Measurements from ENCODE around the gene FYN. TPM values are rescaled to one million over a fixed set of nuclear protein-coding genes. Genes with fewer than 3 reads are reported as not detected.

Gene FYN
- total RNA-seq, 4 donors from 2014 or later: 37.8 to 65.8 (median 53.8) TPM

DNA sequence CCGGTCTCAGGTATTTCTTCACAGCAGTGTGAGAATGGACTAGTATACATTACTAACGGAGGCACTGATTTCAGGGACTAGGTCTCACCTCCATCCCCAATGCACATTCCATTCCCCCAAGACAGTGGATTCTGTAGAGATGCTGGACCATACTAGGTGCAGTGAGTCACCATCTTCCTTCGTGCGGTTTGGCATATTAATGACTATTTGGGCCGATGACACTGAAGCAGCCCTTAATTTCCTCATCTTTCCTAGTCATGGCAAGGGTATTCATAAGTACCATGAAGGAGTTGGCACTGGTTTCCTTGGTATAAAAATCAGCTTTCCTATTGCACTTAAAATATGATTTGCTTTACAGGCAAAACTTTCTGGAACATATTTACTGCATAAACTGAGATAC lies 146.2 kb downstream of the FYN start:
- no peak overlapping the region for H3K27ac ChIP-seq (replicated peaks in 1 of 4)
- 96% methylated on average over 5 of the region's 5 CpGs for WGBS
- TF ChIP-seq EP300 (IDR thresholded peaks at IDR 0.05) (no peak), POLR2AphosphoS5 (IDR thresholded peaks at IDR 0.05) (no peak), POLR2A (IDR thresholded peaks at IDR 0.05; ENCODE audit: low read depth) (no peak)
- TF ChIP-seq, protein P1, sequence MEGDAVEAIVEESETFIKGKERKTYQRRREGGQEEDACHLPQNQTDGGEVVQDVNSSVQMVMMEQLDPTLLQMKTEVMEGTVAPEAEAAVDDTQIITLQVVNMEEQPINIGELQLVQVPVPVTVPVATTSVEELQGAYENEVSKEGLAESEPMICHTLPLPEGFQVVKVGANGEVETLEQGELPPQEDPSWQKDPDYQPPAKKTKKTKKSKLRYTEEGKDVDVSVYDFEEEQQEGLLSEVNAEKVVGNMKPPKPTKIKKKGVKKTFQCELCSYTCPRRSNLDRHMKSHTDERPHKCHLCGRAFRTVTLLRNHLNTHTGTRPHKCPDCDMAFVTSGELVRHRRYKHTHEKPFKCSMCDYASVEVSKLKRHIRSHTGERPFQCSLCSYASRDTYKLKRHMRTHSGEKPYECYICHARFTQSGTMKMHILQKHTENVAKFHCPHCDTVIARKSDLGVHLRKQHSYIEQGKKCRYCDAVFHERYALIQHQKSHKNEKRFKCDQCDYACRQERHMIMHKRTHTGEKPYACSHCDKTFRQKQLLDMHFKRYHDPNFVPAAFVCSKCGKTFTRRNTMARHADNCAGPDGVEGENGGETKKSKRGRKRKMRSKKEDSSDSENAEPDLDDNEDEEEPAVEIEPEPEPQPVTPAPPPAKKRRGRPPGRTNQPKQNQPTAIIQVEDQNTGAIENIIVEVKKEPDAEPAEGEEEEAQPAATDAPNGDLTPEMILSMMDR (IDR thresholded peaks at IDR 0.05): no peak
- H3K36me3 ChIP-seq: no peaks in the 10 kb centered on the region
- H3K4me1 ChIP-seq: peaks cover 29 to 58% (median 41%) of the 10 kb centered on the region in 4 donors
- no peaks in the 10 kb centered on the region for H3K27me3 ChIP-seq
- no peak overlapping the region for H3K4me3 ChIP-seq
- intact Hi-C loops (cut with DNase I): no loop called here
- no peak for DNase-seq (ENCODE audit: extremely low spot score)
- H3K9me3 ChIP-seq: peaks cover 0 to 1% (median under 1%) of the 10 kb centered on the region in 4 donors

DNA sequence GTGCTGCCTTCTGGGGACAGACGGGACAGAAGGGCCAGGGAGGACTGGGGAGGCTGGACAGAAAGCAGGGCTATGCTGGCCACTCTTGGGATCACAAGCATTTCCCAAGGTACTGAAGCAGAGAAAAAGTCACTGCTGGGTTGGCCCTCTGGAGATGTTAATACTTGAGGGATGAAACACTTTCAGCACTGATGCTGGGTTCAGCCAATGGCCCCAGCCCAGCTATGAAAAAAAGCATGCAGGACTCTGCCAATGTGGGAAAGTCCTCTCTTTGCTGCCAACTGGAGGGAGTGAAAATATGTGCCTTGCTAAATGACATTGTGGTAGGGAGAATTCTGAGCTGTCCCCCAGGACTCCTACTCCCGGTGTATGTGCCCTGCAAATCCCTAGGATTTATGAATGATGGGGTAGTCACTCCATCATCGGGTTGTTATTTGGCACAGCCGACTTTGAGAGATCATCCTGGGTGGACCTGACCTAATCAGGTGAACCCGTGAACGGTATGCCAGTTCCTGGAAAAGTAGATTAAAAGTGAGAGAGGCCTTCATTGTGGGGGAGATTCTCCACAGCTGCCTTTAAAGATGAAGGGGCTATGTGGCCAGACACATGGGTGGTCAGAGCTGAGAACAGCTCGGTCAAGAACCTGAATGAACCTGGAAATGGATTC lies 147.7 kb downstream of the FYN start:
- no peaks in the 10 kb centered on the region for H3K27me3 ChIP-seq
- TF ChIP-seq EP300 (IDR thresholded peaks at IDR 0.05) (no peak), POLR2AphosphoS5 (IDR thresholded peaks at IDR 0.05) (peak in 1 of 2 donors; percentile 15)
- TF ChIP-seq, protein P1 (IDR thresholded peaks at IDR 0.05): no peak
- no peaks in the 10 kb centered on the region for H3K36me3 ChIP-seq
- DNase-seq (ENCODE audit: extremely low spot score): no peak
- peak overlapping the region in 2 of 4 donors; percentile 9 to 22 for H3K27ac ChIP-seq (replicated peaks in 1 of 4)
- no peaks in the 10 kb centered on the region for H3K9me3 ChIP-seq
- H3K4me1 ChIP-seq: peaks cover 34 to 59% (median 42%) of the 10 kb centered on the region in 4 donors
- whole genome bisulfite sequencing: 87% methylated on average over 7 of the region's 7 CpGs
- intact Hi-C loops (cut with DNase I): no loop called here
- no peak overlapping the region for H3K4me3 ChIP-seq

DNA sequence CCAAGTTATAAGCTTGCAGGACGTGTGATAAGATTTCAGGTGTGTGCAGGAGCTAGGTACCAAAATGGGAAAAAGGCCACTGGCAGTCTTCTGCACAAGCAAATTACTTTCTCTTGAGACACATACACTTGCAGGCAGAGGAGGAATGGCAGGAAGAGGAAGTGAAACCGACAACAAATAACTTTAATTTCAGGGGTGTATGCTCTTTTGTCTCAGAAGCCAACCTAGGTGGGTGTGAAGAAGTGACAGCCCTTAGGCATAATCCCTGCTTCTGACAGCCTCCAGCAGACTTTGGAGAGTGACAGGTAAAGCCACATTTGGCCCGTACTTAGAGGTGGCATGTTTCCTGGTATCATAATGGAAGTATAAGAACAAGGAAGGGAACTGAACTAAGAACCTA lies 148.7 kb downstream of the FYN start:
- H3K4me3 ChIP-seq: no peak overlapping the region
- 75% methylated on average over 3 of the region's 3 CpGs for WGBS
- no peaks in the 10 kb centered on the region for H3K9me3 ChIP-seq
- DNase-seq (ENCODE audit: extremely low spot score): no peak
- TF ChIP-seq, protein P1 (IDR thresholded peaks at IDR 0.05): no peak
- no peak for TF ChIP-seq POLR2A (IDR thresholded peaks at IDR 0.05; ENCODE audit: low read depth)
- no peak for TF ChIP-seq POLR2AphosphoS5 (IDR thresholded peaks at IDR 0.05)
- TF ChIP-seq EP300 (IDR thresholded peaks at IDR 0.05): no peak
- peaks cover 0 to 4% (median 0%) of the 10 kb centered on the region in 4 donors for H3K36me3 ChIP-seq
- no peaks in the 10 kb centered on the region for H3K27me3 ChIP-seq
- peaks cover 31 to 59% (median 39%) of the 10 kb centered on the region in 4 donors for H3K4me1 ChIP-seq
- no peak overlapping the region for H3K27ac ChIP-seq (replicated peaks in 1 of 4)
- intact Hi-C loops (cut with DNase I): no loop called here

DNA sequence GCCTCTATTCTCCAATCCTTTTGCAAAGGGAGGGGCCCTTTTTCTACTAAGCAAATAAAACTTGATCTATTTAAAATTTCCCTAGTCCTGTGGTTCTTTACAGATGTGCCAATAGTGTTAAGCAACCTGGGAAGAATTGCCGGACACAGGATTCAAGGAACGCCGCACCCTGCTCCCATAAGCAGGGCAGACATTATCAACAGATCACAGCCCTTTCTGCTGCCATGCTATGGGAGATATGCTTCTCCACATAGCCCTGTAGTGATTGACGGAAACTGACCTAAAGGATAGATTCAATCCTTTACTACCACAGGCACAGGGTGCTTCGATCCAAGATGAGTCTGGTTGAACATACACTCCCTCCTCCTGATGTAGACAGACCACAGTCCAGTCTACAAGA lies 149.2 kb downstream of the FYN start:
- Histone ChIP-seq H3K27me3 (no peaks in the 10 kb centered on the region), H3K4me1 (peaks cover 31 to 59% (median 39%) of the 10 kb centered on the region in 4 donors), H3K4me3 (no peak overlapping the region), H3K9me3 (no peaks in the 10 kb centered on the region), H3K27ac (replicated peaks in 1 of 4) (no peak overlapping the region), H3K36me3 (peaks cover 0 to 8% (median 0%) of the 10 kb centered on the region in 4 donors)
- intact Hi-C loops (cut with DNase I): no loop called here
- DNase-seq (ENCODE audit: extremely low spot score): no peak
- 94% methylated on average over 5 of the region's 5 CpGs for WGBS
- no peak for TF ChIP-seq POLR2A (IDR thresholded peaks at IDR 0.05; ENCODE audit: low read depth)
- TF ChIP-seq, protein P1 (IDR thresholded peaks at IDR 0.05): no peak
- TF ChIP-seq POLR2AphosphoS5 (IDR thresholded peaks at IDR 0.05): no peak
- no peak for TF ChIP-seq EP300 (IDR thresholded peaks at IDR 0.05)

Measured in esophagus muscularis mucosa (tissue), 4 donors.